OCI-M1 (cell line): ENCODE measurements around the gene ZNF528.

Experiments used
- DNase-seq: peaks from one replicate; lab custom pipeline; 2025; lab: John Stamatoyannopoulos, UW

The ZNF528 gene

GRCh38 chr19:52397310-52398080 lies at the start of gene ZNF528:
Gene ZNF528, plus strand, starts transcription at chr19:52397849. Its CDS starts 4,165 bp downstream, at chr19:52402014.
- peak; percentile 98 for DNase-seq

GRCh38 chr19:52351512-52351911 lies 46.1 kb upstream of the ZNF528 start:
- peak; percentile 17 for DNase-seq

GRCh38 chr19:52366414-52366824 lies 31.2 kb upstream of the ZNF528 start:
- no peak for DNase-seq

GRCh38 chr19:52369559-52370340 lies 27.9 kb upstream of the ZNF528 start, which contains the start of gene ZNF880:
Gene ZNF880, plus strand, starts transcription at chr19:52369923. Its CDS starts 43 bp downstream, at chr19:52369966.
- DNase-seq = peak; percentile 97

GRCh38 chr19:52370341-52370710 lies 27.3 kb upstream of the ZNF528 start:
- no peak for DNase-seq

- DNase-seq = peak; percentile 29
These were observed 6.5 kb upstream of the ZNF528 start for GRCh38 chr19:52391135-52391534.

GRCh38 chr19:52398081-52398441 lies 412 bp downstream of the ZNF528 start:
- peak; percentile 72 for DNase-seq

GRCh38 chr19:52410276-52410675 lies 12.6 kb downstream of the ZNF528 start:
- no peak for DNase-seq

- no peak for DNase-seq
These were observed 18.1 kb downstream of the ZNF528 start for GRCh38 chr19:52415711-52416110.

GRCh38 chr19:52428937-52429336 lies 31.3 kb downstream of the ZNF528 start, which contains the start of gene ZNF534:
Gene ZNF534, plus strand, starts transcription at chr19:52429148. Its CDS starts 2,327 bp downstream, at chr19:52431475.
- no peak for DNase-seq

GRCh38 chr19:52442179-52442578 lies 44.5 kb downstream of the ZNF528 start:
- DNase-seq = no peak

- no peak for DNase-seq
These were observed 46.9 kb downstream of the ZNF528 start for GRCh38 chr19:52444506-52444905.

- DNase-seq = no peak
These were observed 53.6 kb downstream of the ZNF528 start for GRCh38 chr19:52451241-52451640.

- peak; percentile 98 for DNase-seq
These were observed 55.9 kb downstream of the ZNF528 start, which contains the start of gene ZNF578 for GRCh38 chr19:52453324-52454094. Gene ZNF578, plus strand, starts transcription at chr19:52453553. Its CDS starts 48,293 bp downstream, at chr19:52501846.

GRCh38 chr19:52464798-52465470 lies 67.3 kb downstream of the ZNF528 start:
- no peak for DNase-seq
